ENCODE results near the gene ATP5MC3.

- no peak for TF ChIP-seq CTCF (IDR thresholded peaks at IDR 0.05; ENCODE audit: low read depth, low read length)
- TF ChIP-seq EZH2phosphoT487 (IDR thresholded peaks at IDR 0.05; ENCODE audit: low read depth), result no peak
Observed at GRCh38 chr2:175181877-175182308, 383 bp upstream of the ATP5MC3 start.
